SU-DHL-6 (cell line): ENCODE data around the gene TNP1.

Experiments
- EZH2phosphoT487 ChIP-seq: fragments of 200-600 bp; sonication (generic), shearing (Covaris generic); conservative IDR thresholded peaks from 2 replicates; pipeline ENCODE4 v1.6.1; 2018; ENCODE audit warnings: mild to moderate bottlenecking, antibody characterized with exemption, low read length, moderate library complexity, mixed read lengths
- TF ChIP-seq, protein P1 (sequence below): fragments of 200-600 bp; sonication (generic); IDR thresholded peaks from one replicate; pipeline ENCODE4 v1.5.1; 2017; ENCODE audit warnings: antibody characterized with exemption, mild to moderate bottlenecking, low read length, moderate library complexity; ENCODE audit not compliant: insufficient read depth, poor library complexity, severe bottlenecking

DNA sequence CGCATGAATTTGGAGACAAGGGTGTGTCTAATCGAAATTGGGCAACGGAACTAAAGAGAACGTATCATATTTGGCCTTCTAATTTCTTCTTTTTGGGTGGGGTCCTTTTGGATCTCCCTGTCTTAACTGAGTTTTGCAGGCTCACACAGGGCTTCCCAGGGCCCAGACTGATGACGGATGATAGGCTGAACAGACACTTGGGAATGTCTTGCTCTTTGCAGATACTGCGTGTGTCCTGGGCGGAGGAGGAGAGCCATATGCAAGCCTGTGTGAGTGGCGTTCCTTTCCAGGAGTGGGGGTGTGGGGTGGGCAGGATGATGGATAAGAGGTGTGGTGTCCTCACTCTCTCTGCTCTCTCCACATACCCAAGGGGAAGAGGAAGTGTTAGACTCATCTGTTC is 40.1 kb downstream of the TNP1 start:
- TF ChIP-seq, protein P1, sequence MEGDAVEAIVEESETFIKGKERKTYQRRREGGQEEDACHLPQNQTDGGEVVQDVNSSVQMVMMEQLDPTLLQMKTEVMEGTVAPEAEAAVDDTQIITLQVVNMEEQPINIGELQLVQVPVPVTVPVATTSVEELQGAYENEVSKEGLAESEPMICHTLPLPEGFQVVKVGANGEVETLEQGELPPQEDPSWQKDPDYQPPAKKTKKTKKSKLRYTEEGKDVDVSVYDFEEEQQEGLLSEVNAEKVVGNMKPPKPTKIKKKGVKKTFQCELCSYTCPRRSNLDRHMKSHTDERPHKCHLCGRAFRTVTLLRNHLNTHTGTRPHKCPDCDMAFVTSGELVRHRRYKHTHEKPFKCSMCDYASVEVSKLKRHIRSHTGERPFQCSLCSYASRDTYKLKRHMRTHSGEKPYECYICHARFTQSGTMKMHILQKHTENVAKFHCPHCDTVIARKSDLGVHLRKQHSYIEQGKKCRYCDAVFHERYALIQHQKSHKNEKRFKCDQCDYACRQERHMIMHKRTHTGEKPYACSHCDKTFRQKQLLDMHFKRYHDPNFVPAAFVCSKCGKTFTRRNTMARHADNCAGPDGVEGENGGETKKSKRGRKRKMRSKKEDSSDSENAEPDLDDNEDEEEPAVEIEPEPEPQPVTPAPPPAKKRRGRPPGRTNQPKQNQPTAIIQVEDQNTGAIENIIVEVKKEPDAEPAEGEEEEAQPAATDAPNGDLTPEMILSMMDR, result no peak
- no peak for TF ChIP-seq EZH2phosphoT487
